Right lobe of liver (tissue), 5 donors: ENCODE measurements around the gene CHORDC1. TPM values are rescaled to one million over a fixed set of nuclear protein-coding genes. Genes with fewer than 3 reads are reported as not detected.

Experiments
- total RNA-seq, 6 experiments: library from RNA; depleted of rRNA in 2 of 6; stranded (reverse); fragments of >200 nt in 2 of 6; fragmentation: NEBNext Ultra II Directional in 3 of 6; extraction: Animal tissue kit (Norgen Biotek cat#: 25700) in 3 of 6; gene quantifications; one replicate each; pipeline versions ENCODE4 v1.1.0 to v1.2.4, GENCODE V29; 2016 to 2023
- donor health status: DM: no; HTN: no; CAD: no.
- donor health status: DM: no; HTN: no; CAD: no.
- donor health status: DM: no; HTN: yes; CAD: no.
- donor health status: DM: no; HTN: yes; CAD: no.

Gene CHORDC1
- total RNA-seq, 6 experiments from 2014 or later, result 14.4 to 32.3 (median 17.8) TPM

Other genes starting within 250 kb of the CHORDC1 start
- gene TRIM49C, start 191.9 kb downstream of the CHORDC1 start, total RNA-seq, result not detected
- not detected for gene UBTFL1, start 137.1 kb downstream of the CHORDC1 start, total RNA-seq
- 1 to 10 TPM in 1 of 6 experiments, under 1 TPM in 5; 0.13 to 1.4 (median 0.38) TPM for gene NAALAD2, start 88.4 kb downstream of the CHORDC1 start, total RNA-seq